HCT116 (cell line): Measurements from ENCODE around the gene CALHM1. TPM values are rescaled to one million over a fixed set of nuclear protein-coding genes. Genes with fewer than 3 reads are reported as not detected.
A peak's percentile ranks its signal among the peaks of the same experiment; 100 is the strongest.

ENCODE experiments used
- ATAC-seq: fragments of 200-7000 bp; cut with Tn5 transposase; 2 replicates; pipeline ENCODE4 v1.9.1; 2020; ENCODE audit warnings: mild to moderate bottlenecking, moderate library complexity
- BruUV-seq: library from RNA; stranded (reverse); fragments of 400-500 nt; replicated peaks from 2 replicates; lab custom pipeline; 2021; lab: Mats Ljungman, UMichigan
- CTCF ChIA-PET: fragments of 300-600 bp; sonication (Branson Sonifier 250); formaldehyde crosslinking; loops from one replicate; lab custom pipeline; 2021; ENCODE audit warnings: antibody characterized with exemption; lab: Charles Lee
- POLR2A ChIA-PET: fragments of 300-600, 350-600 bp; sonication (Branson Sonifier 250); formaldehyde crosslinking; loops from one replicate; lab custom pipeline; 2021; ENCODE audit warnings: antibody characterized with exemption; lab: Charles Lee
- RAD21 ChIA-PET, 2 experiments: fragments of 300-600 bp; sonication (Branson Sonifier 250); formaldehyde crosslinking; loops; one replicate each; lab custom pipeline; 2023; ENCODE audit warnings: low total read pairs in 2 of 2; ENCODE audit not compliant: uncharacterized antibody in 2 of 2, unreplicated experiment in 2 of 2, low non-redundant PET in 1 of 2; lab: Charles Lee
- DNase-seq: peaks from one replicate; pipeline ENCODE4 v3.0.0-alpha.2; 2010; ENCODE audit warnings: low read depth, low spot score
- H2AFZ ChIP-seq: fragments of 200-600 bp; shearing (Covaris generic), sonication (generic); 2 replicates; pipeline ENCODE4 v1.6.1; 2017; ENCODE audit warnings: low read depth, mixed run types, mixed read lengths, antibody characterized with exemption, low read length; ENCODE audit not compliant: poor library complexity, severe bottlenecking
- H3K27ac ChIP-seq: 2 replicates; pipeline ENCODE4 v1.5.1; 2012; ENCODE audit warnings: low read depth, low read length
- H3K27me3 ChIP-seq: fragments of 200-600 bp; sonication (generic); 2 replicates; pipeline ENCODE4 v1.6.1; 2016; ENCODE audit warnings: mixed run types, low read length, mixed read lengths; ENCODE audit not compliant: insufficient read depth
- H3K36me3 ChIP-seq, 2 experiments: fragments of 200-500 bp in 1 of 2; fragments of 200-600 bp in 1 of 2; sonication (Bioruptor generic) in 1 of 2; sonication (generic) in 1 of 2; 2 replicates each; pipeline versions ENCODE4 v1.5.1 to v1.6.1; 2014 to 2016; ENCODE audit warnings: low read length in 2 of 2, inconsistent platforms in 1 of 2, mixed read lengths in 1 of 2, mixed run types in 1 of 2; ENCODE audit not compliant: insufficient read depth in 2 of 2, control insufficient read depth in 1 of 2
- H3K4me1 ChIP-seq, 2 experiments: fragments of 200-600 bp in 1 of 2; sonication (generic) in 1 of 2; 2 replicates each; pipeline versions ENCODE4 v1.5.1 to v1.6.1; 2012 to 2017; ENCODE audit warnings: low read length in 2 of 2, inconsistent platforms in 1 of 2, mild to moderate bottlenecking in 1 of 2, mixed read lengths in 1 of 2, mixed run types in 1 of 2, moderate library complexity in 1 of 2; ENCODE audit not compliant: insufficient read depth in 2 of 2, control insufficient read depth in 1 of 2
- H3K4me2 ChIP-seq: fragments of 200-600 bp; sonication (generic); 2 replicates; pipeline ENCODE4 v1.6.1; 2017; ENCODE audit warnings: mixed run types, low read length, mixed read lengths
- H3K4me3 ChIP-seq, 2 experiments: fragments of 200-600 bp in 1 of 2; sonication (generic) in 1 of 2; replicated peaks in 1 of 2; 2 replicates each; pipeline ENCODE4 v1.5.1; 2011 to 2016; ENCODE audit warnings: low read length in 2 of 2, control low read depth in 1 of 2, low read depth in 1 of 2, mild to moderate bottlenecking in 1 of 2, mixed read lengths in 1 of 2, mixed run types in 1 of 2
- H3K79me2 ChIP-seq: fragments of 200-600 bp; sonication (generic); 2 replicates; pipeline ENCODE4 v1.6.1; 2017; ENCODE audit warnings: mild to moderate bottlenecking, mixed run types, low read length, moderate library complexity, mixed read lengths; ENCODE audit not compliant: insufficient read depth
- H3K9ac ChIP-seq: fragments of 200-600 bp; sonication (generic); 2 replicates; pipeline ENCODE4 v1.6.1; 2016; ENCODE audit warnings: low read length, mixed read lengths
- H3K9me2 ChIP-seq: fragments of 200-600 bp; sonication (generic), shearing (Covaris generic); 2 replicates; pipeline ENCODE4 v1.6.1; 2017; ENCODE audit warnings: mixed run types, mild to moderate bottlenecking, moderate library complexity; ENCODE audit not compliant: insufficient read depth
- H3K9me3 ChIP-seq, 2 experiments: fragments of 200-500 bp in 1 of 2; fragments of 200-600 bp in 1 of 2; sonication (Bioruptor generic) in 1 of 2; sonication (generic) in 1 of 2; 2 replicates each; pipeline ENCODE4 v1.6.1; 2014 to 2017; ENCODE audit warnings: low read length in 2 of 2, mixed read lengths in 2 of 2, inconsistent platforms in 1 of 2, low read depth in 1 of 2, mild to moderate bottlenecking in 1 of 2, mixed run types in 1 of 2, moderate library complexity in 1 of 2; ENCODE audit not compliant: control insufficient read depth in 1 of 2, insufficient read depth in 1 of 2
- H4K20me1 ChIP-seq: fragments of 200-600 bp; sonication (generic), shearing (Covaris generic); 2 replicates; pipeline ENCODE4 v1.6.1; 2017; ENCODE audit warnings: mixed run types, mild to moderate bottlenecking, moderate library complexity; ENCODE audit not compliant: insufficient read depth
- ATF3 ChIP-seq: IDR thresholded peaks from 2 replicates; pipeline ENCODE4 v1.6.1; 2012
- CBX3 ChIP-seq: IDR thresholded peaks from 2 replicates; pipeline ENCODE4 v1.6.1; 2012; ENCODE audit warnings: low read depth
- CEBPB ChIP-seq: IDR thresholded peaks from 2 replicates; pipeline ENCODE4 v1.6.1; 2012; ENCODE audit warnings: low read depth
- CTCF ChIP-seq, 3 experiments: fragments of 200-600 bp in 1 of 3; sonication (generic) in 1 of 3; IDR thresholded peaks in 2 of 3; conservative IDR thresholded peaks in 1 of 3; 2 replicates each; pipeline ENCODE4 v1.5.1; 2012 to 2017; ENCODE audit warnings: low read depth in 2 of 3, low read length in 2 of 3, antibody characterized with exemption in 1 of 3, borderline replicate concordance in 1 of 3, control low read depth in 1 of 3, mild to moderate bottlenecking in 1 of 3, mixed read lengths in 1 of 3, mixed run types in 1 of 3, moderate library complexity in 1 of 3; ENCODE audit not compliant: insufficient read depth in 1 of 3
- EZH2 ChIP-seq: fragments of 200-600 bp; sonication (generic); IDR thresholded peaks from 2 replicates; pipeline ENCODE4 v1.6.1; 2017; ENCODE audit warnings: antibody characterized with exemption, mixed run types
- FOSL1 ChIP-seq: IDR thresholded peaks from 2 replicates; pipeline ENCODE4 v1.6.1; 2012; ENCODE audit warnings: low read depth
- MAX ChIP-seq: IDR thresholded peaks from 2 replicates; pipeline ENCODE4 v1.6.1; 2012
- POLR2A ChIP-seq: IDR thresholded peaks from 2 replicates; pipeline ENCODE4 v1.7.0; 2011; ENCODE audit warnings: borderline replicate concordance; ENCODE audit not compliant: insufficient read depth, insufficient read length; ENCODE audit errors: extremely low read depth
- POLR2AphosphoS5 ChIP-seq: IDR thresholded peaks from 2 replicates; pipeline ENCODE4 v1.6.1; 2011; ENCODE audit warnings: mild to moderate bottlenecking, low read depth, low read length, moderate library complexity
- REST ChIP-seq: IDR thresholded peaks from 2 replicates; pipeline ENCODE4 v1.6.1; 2012; ENCODE audit warnings: low read depth
- SP1 ChIP-seq: IDR thresholded peaks from 2 replicates; pipeline ENCODE4 v1.6.1; 2012; ENCODE audit warnings: low read depth
- TCF7L2 ChIP-seq: IDR thresholded peaks from 2 replicates; pipeline ENCODE4 v1.7.0; 2011; ENCODE audit warnings: borderline replicate concordance, inconsistent platforms; ENCODE audit not compliant: insufficient read depth, insufficient read length; ENCODE audit errors: extremely low read depth
- ZBTB33 ChIP-seq: IDR thresholded peaks from 2 replicates; pipeline ENCODE4 v1.6.1; 2011; ENCODE audit warnings: mild to moderate bottlenecking, low read length, moderate library complexity; ENCODE audit not compliant: insufficient replicate concordance; ENCODE audit errors: extremely low read depth
- ZFX ChIP-seq: fragments of 450-650 bp; IDR thresholded peaks from 2 replicates; pipeline ENCODE4 v1.6.1; 2017
- ZNF274 ChIP-seq: fragments of 200-500 bp; sonication (Bioruptor generic); IDR thresholded peaks from 2 replicates; pipeline ENCODE4 v1.6.1; 2014; ENCODE audit warnings: mild to moderate bottlenecking, low read depth, low read length, inconsistent platforms
- intact Hi-C: fragments of 100-400 bp; cut with micrococcal nuclease; formaldehyde crosslinking; loops from 2 replicates; pipeline ENCODE4 v1.10.0; 2022
- total RNA-seq: library from RNA; stranded (reverse); gene quantifications from one replicate; pipeline ENCODE4 v1.2.1, GENCODE V29; 2021; ENCODE audit not compliant: unreplicated experiment

Gene CALHM1
- total RNA-seq, 1 experiment from 2014 or later: not detected

- H3K36me3 ChIP-seq: no peaks in the 10 kb centered on the region
- intact Hi-C loops: no loop called here
- ATAC-seq: no peak
- TF ChIP-seq MAX (no peak), EZH2 (no peak), TCF7L2 (no peak), ZNF274 (no peak), POLR2AphosphoS5 (no peak), FOSL1 (no peak), CTCF (IDR thresholded peaks at IDR 0.05 in 2 of 3, conservative IDR thresholded peaks at IDR 0.05 in 1 of 3; ENCODE audit: borderline replicate concordance in 1 of 3, insufficient read depth in 1 of 3, low read depth in 2 of 3, low read length in 2 of 3) (no peak), ZBTB33 (no peak), REST (no peak), POLR2A (no peak), SP1 (no peak), ZFX (no peak), ATF3 (no peak), CBX3 (no peak), CEBPB (no peak)
- H3K9ac ChIP-seq: no peak overlapping the region
- H3K27ac ChIP-seq: no peak overlapping the region
- H3K9me2 ChIP-seq: no peaks in the 10 kb centered on the region
- H3K4me1 ChIP-seq: peaks cover 8 to 22% of the 10 kb centered on the region in 2 experiments; a peak in 3 of 4 replicates
- H3K9me3 ChIP-seq: no peaks in the 10 kb centered on the region
- no peak for DNase-seq
- peak overlapping the region; percentile 33 for H3K4me2 ChIP-seq
- POLR2A ChIA-PET: interaction anchor here (0.7 kb wide), 1 partner anchor 21 kb away, joined by 3 read pairs; no protein-coding TSS in a partner anchor
- CTCF ChIA-PET: interaction anchor here (1.5 to 1.7 kb wide), 2 partner anchors 9 to 14 kb away, joined by 4 to 6 read pairs; no protein-coding TSS in a partner anchor
- no TSS peak for BruUV-seq
- H2AFZ ChIP-seq: no peak overlapping the region
- H3K27me3 ChIP-seq: no peaks in the 10 kb centered on the region
- no peak overlapping the region for H3K4me3 ChIP-seq
- no peaks in the 10 kb centered on the region for H3K79me2 ChIP-seq
- RAD21 ChIA-PET: no interaction called here
- no peaks in the 10 kb centered on the region for H4K20me1 ChIP-seq
These were observed 13.3 kb upstream of the CALHM1 start for GRCh38 chr10:103472005-103472404.
